Neural progenitor cell (in vitro differentiated cells): ENCODE measurements around the gene SPNS3.

Experiments
- CTCF ChIP-seq: fragments of 200-600 bp; sonication (generic); IDR thresholded peaks from 2 replicates; pipeline ENCODE4 v1.5.1; 2017; ENCODE audit warnings: antibody characterized with exemption, mild to moderate bottlenecking
- EZH2 ChIP-seq: fragments of 200-600 bp; sonication (generic); IDR thresholded peaks from 2 replicates; pipeline ENCODE4 v1.6.1; 2017; ENCODE audit warnings: antibody characterized with exemption, mild to moderate bottlenecking, moderate library complexity
- EZH2phosphoT487 ChIP-seq: fragments of 200-600 bp; sonication (generic); IDR thresholded peaks from 2 replicates; pipeline ENCODE4 v1.6.1; 2017; ENCODE audit warnings: antibody characterized with exemption

DNA sequence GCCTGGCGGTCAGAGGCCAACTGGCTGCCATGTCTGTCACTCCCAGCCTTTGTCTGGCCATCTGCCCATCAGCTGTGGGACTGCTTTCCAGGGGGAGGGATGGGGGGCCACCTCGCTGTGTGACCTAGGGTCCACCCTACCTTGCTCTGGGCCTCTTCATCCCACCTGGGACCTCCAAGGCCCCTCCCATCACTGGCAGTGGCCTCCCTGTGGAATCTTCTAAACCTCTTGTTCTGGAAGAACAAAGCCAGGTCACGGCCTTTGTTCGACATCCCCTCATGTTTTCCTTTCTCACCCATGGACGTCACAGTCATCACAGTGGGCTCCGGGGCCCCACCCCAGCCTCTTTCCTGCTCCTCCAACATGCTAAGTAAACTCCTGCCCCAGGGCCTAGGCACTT lies 88.9 kb downstream of the SPNS3 start:
- TF ChIP-seq CTCF: no peak
- TF ChIP-seq EZH2: no peak
- no peak for TF ChIP-seq EZH2phosphoT487
